NCI-H2081 treated with DMSO at 0.1 percent for 48 hours (cell line): ENCODE results near the gene DPY19L3.
"Not testable (repeated sequence)": the region's sequence is repeated elsewhere in the genome, so short reads cannot be mapped to it uniquely, and the experiment has no call there.

Experiments used
- DNase-seq: peaks from one replicate; lab custom pipeline; 2025; lab: John Stamatoyannopoulos, UW

DPY19L3 gene, protein sequence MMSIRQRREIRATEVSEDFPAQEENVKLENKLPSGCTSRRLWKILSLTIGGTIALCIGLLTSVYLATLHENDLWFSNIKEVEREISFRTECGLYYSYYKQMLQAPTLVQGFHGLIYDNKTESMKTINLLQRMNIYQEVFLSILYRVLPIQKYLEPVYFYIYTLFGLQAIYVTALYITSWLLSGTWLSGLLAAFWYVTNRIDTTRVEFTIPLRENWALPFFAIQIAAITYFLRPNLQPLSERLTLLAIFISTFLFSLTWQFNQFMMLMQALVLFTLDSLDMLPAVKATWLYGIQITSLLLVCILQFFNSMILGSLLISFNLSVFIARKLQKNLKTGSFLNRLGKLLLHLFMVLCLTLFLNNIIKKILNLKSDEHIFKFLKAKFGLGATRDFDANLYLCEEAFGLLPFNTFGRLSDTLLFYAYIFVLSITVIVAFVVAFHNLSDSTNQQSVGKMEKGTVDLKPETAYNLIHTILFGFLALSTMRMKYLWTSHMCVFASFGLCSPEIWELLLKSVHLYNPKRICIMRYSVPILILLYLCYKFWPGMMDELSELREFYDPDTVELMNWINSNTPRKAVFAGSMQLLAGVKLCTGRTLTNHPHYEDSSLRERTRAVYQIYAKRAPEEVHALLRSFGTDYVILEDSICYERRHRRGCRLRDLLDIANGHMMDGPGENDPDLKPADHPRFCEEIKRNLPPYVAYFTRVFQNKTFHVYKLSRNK

DNA sequence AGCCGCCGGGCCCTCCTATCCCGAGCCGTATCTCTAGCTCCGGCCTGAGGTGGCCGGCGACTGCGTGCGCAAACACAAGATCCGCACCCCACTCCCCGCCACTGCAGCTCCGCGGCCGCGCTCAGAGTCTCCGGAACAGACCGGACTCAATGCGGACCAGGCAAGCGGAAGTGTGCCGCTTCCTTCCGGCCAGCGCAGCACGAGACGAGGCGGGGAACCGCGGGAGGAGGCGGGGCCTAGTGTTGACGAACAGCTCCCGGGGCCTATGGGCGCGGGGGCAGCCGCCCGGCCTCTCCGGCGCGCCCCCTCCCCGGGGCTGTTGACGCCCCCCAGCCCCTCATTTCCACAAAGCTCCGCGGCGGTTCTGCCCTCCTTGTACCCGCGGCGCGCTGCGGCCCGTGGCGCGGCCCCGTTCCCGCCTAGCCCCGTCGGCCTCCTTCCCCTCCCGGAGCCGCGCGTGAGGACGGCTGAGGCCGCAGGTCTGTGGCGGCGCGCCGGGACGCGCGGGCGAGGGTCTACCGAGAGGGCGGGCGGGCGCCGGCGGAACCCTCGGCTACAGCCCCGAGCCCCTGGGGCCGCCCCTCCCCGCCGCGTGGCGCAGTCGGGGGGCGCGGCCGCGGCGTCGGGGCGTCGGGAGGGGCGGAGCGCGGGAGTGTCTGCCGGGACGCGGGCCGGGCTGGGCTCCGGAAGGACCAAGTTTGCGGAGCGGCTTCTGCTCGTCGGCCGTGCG, at the start of gene DPY19L3:
DPY19L3 (plus strand) TSS at position 340 of the 730 bp plus-strand sequence. CDS start 2,484 bp downstream, outside the sequence.
- DNase-seq, result peak; percentile 66

DNA sequence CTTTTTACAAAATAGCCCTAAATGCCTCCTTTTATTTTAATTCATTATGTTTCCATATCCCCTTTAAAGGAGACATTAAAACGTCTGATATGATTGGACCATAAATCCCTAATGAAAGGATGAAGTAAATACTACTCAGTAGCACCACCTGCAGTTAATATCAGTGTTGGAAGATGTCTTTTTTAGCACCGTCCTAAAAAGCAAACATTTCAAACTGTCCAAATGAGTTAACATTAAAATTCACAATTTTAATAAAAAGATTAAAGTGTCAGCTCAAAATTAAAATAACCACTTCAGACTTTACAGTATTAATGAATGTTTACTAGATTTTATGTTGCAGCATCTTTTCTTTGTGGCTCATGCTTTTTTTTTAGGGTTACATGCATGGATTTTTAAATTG, 47.9 kb upstream of the DPY19L3 start:
- DNase-seq, result no peak

DNA sequence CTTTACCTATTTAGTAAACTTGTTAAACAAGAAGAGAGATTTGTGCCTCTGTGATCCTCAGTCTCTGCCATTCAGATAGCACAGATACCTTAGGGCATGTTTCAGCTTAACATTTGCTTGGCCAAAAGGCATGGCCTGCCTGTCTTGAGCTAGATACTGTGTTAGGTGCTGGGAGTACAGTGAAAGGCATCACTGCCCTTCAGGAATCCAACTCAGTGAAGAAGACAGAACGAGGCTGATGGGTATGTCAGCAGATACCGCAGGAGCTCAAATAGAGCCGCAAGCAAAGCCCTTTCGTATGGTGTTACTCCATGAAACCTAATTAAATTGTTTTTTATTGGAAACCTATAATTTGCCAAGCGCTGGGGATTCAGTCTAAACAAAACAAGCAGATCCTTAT, 47.2 kb upstream of the DPY19L3 start:
- no peak for DNase-seq

DNA sequence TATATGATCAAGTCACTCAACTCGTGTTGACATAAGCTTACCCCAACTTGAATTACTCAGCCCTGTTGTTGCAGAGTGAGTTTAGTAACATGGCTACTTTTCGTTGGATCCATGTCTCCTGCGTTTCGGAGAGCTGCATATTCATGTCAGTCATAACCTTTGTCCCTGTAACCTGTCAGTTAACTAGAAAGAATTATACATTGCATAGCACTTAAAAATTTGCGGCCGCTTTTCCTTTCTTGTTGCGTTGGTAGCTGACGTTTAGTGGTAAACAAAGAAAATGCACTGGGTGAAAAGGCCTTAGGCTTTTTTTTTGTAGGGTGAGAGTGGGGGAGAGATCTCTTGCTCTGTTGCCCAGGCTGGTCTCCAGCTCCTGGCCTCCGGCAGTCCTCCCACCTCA, 46.0 kb upstream of the DPY19L3 start:
- no peak for DNase-seq

DNA sequence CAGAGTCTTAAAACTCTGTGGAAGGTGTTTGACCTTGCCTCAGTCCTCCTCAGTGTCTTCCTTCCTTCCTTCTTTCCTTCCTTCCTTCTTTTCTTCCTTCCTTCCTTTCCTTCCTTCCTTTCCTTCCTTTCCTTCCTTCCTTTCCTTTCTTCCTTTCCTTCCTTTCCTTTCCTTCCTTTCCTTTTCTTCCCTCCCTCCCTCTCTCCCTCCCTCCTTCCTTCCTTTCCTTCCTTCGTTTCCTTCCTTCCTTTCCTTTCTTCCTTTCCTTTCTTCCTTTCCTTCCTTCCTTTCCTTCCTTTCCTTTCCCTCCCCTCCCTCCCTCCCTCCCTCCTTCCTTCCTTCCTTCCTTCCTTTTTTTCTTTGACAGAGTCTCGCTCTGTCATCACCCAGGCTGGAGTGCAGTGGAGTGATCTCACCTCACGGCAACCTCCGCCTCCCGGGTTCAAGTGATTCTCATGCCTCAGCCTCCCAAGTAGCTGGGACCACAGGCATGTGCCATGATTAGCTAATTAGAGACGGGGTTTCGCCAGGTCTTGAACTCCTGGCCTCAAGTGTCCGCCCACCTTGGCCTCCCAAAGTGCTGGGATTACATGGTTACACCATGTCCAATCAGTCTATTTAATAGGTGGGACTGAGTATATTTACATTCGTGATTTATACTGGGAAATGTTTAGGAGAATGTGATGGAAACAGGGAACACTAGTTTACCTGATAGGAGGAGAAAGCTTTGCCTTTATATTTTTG, 43.8 kb upstream of the DPY19L3 start:
- DNase-seq, result no peak

DNA sequence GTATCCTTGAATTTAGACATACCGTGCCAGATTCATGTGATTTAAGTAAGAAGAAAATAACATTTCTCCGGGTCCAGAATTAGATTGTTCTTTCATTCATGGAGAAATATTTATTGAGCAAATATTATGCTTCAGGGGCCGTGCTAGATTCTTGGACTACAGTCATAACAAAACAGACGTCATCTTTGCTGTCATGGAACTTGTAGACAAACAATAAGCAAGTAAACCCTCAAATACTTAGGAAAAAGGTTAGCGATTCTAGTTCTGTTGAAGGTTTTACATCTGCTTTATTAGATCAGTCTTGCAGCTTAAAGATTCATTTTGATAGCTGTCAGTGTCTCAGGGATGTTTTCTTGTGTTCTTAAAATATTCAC, 43.3 kb upstream of the DPY19L3 start:
- DNase-seq, result no peak

DNA sequence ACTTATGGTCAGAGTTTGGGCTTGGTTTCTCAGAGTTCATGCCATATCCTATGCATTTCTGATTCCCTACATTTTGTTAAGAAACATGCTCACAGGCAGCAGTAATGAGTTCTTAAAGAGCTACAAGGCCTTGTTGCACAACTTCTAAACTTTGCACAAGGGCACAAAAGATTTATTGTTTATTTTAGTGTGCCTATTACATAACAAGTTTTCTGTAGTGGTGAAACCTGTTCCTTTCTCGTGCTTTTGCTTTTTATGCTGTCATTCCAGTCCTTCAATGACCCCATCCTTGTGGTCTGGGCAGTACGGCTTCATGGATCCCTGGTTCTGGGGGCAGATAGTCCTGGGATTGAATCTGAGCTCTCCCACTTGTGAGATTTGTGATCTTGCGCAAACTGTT, 42.4 kb upstream of the DPY19L3 start:
- no peak for DNase-seq

DNA sequence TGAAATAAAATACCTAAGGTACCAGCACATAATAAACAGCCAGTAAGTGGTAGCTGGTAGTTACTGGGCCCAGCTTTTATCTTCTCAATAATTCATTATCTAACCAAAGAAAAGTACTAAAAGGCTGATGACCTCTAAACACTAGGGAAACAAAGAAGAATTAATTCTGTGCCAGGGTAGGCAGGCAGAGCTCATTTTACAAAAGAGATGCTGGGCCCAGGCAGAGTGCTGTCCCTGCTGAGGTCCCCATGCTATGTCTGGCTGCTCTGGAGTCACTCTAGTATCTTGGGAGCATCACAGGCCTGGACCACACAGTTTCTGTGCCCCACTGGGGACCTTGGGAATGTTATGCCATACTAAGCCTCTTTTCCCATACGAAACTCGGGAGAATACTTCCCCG, 41.9 kb upstream of the DPY19L3 start:
- no peak for DNase-seq

DNA sequence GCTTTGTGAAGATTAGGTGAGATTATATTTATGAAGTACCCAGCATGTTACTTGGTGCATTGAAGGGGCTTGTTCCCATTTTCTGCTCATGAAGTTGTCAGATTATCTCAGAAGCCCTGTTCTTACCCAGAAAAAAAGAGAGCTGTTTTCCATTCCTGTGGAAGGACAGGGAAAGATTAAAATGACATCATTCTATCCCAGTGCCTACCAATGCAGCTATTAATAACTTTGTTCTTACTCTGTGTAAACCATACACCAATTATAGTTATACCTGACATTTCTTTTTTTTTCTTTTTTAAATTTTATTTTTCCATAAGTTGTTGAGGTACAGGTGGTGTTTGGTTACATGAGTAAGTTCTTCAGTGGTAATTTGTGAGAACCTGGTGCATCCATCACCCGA, 41.5 kb upstream of the DPY19L3 start:
- no peak for DNase-seq

DNA sequence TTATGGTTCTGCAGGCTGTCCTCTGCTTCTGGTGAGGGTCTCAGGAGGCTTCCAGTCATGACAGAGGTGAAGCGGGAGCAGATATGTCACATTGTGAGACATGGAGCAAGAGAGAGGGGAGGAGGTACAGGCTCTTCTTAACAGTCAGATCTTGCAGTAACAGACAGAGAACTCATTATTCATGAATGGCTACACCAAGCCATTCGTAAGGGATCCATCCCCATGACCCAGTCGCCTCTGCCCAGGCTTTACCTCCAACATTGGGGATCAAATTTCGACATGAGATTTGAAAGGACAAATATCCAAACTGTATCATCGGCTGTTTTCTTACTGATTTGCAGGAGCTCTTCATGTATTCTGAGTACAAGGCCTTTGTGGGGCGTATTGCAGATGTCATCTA, 38.5 kb upstream of the DPY19L3 start:
- DNase-seq, result no peak

DNA sequence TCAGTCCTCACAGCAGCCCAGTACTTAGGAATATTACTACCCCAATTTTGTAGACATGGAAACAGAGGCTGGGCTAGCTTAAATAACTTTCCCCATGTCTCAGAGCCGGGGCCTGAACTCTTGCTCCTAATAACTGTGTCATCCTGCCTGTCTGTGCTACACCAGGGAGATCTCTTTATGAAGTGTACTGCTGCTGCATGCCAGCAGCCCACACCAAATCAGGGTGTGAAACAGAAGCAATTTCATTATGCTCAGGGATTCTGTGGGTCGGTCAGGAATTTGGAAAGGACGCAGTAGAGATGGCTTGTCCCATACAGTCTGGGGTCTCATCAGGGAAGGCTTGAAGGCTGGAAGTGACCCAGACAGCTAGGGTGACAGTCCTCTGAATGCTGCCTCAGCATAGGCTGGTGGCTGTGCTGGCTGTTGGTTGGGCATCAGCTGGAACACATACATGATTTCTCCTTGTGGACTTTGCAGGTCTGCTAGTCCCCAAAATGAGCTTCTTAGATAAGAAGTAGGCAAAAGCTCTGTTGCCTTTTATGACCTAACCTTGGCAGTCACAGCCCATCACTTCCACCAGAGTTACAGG, 37.5 kb upstream of the DPY19L3 start:
- DNase-seq, result no peak

DNA sequence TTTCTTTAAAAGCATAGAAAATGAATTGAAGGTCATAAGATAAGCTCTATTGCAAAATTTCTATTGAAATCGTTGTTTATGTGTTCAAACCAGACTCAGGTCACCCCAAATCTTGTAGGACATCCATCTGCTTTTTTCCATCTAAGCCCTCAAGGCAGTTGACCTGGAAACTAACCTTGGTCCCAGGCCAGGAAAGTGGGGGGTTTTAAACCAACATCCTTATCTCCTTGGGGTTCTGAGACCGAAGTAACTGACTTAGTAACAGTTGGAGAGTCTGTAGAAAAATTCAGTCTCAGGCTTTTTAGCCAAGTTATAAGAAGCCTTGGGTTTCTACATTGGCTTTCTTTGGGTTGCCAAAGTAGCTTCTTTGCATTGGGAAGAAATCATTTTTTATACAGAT, 36.8 kb upstream of the DPY19L3 start:
- DNase-seq, result no peak

DNA sequence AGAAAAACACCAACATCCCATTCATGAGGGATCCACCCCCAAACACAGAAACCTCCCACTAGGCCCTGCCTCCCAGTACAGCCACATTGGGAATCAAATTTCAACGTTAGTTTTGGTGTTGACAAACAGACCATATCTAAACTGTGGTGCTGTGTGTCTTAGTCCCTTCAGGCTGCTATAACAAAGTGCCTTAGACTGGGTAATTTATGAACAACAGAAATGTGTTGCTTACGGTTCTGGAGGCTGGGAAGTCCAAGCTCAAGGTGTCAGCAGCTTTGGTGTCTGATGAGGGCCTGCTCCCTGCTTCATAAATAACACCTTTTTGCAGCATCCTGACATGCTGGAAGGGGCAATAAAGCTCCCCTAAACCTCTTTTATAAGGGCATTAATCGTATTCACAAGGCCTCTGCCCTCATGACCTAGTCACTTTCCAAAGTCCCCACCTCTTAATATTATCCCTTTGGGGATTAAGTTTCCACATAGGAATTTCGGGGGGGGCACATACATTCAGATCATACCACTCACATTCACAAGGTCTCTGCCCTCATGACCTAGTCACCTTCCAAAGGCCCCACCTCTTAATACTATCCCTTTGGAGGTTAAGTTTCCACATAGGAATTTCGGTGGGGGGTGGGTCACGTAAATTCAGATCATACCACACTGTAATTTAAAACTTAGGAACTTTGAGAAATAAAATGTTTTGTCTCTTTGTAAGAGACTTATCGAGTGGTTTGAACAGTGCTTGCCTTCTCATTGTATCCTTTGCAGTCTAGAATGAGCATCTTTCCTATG, 32.6 kb upstream of the DPY19L3 start:
- no peak for DNase-seq

DNA sequence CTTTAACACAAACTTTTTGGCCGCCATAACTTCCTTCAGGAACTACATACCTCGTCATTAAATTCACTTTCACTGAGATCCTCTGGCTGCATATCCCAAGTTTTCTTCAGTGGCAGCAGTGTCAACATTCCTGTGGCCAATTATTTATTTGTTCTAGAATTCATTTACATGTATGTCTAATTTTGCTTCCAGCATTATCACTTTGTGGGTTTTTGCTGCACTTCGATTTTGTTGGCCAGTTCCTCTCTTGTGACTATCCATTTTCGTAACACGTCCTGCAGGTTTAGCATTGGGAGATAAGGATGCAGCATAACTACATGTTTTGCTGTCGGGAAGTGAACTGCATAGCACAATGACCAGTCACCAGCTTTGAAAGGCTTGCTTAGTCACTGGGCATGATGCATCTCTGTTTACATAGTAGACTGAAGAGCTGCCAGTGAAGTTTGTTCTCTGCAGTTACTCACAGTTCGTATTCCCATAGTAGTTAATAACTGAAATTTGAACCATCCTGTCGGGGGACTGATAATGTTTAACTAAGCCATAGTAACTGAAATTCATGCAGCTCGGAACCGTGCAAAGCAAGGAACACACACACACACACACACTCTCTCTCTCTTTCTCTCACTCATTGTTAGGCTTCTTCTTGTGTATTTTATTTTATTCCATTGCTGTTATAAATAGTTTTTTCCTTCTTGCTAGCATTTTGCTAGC, 31.8 kb upstream of the DPY19L3 start:
- DNase-seq, result no peak

DNA sequence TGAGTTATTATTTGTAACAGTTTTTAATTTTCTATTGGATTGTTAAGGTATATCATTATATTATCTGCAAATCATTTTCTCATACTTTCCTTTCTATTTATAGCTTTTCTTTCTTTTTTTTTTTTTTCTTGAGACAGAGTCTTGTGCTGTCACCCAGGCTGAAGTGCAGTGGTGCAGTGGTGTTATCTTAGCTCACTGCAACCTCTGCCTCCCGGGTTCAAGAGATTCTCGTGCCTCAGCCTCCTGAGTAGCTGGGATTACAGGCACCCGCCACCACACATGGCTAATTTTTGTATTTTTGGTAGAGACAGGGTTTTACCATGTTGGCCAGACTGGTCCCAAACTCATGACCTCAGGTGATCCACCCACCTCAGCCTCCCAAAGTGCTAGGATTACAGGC, 31.2 kb upstream of the DPY19L3 start:
- not testable (repeated sequence) for DNase-seq

DNA sequence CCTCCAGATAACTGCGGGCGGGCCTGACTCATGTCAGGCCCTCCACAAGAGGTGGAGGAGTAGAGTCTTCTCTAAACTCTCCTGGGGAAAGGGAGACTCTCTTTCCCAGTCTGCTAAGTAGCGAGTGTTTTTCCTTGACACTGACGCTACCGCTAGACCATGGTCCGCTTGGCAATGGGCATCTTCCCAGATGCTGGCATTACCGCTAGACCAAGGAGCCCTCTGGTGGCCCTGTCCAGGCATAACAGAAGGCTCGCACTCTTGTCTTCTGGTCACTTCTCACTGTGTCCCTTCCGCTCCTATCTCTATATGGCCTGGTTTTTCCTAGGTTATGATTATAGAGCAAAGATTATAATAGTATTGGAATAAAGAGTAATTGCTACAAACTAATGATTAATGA, 28.5 kb upstream of the DPY19L3 start:
- DNase-seq, result not testable (repeated sequence)

DNA sequence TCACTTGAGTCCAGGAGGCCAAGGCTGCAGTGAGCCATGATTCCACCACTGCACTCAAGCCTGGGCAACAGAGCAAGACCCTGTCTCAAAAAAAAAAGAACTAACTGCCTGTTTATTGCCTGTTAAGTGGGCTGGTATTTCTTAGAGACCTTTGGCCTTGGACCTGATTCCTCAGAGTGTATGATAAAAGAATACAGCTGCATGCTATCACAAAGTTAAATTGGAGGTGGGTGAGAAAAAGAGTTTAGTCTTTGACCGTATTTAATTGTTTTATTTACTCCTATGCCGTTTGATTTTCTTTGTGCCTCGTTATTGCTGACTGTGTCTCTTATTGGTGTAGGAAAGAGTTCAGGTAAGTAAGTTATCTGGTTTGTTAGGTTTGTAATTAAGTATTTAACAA, 25.3 kb upstream of the DPY19L3 start:
- no peak for DNase-seq

DNA sequence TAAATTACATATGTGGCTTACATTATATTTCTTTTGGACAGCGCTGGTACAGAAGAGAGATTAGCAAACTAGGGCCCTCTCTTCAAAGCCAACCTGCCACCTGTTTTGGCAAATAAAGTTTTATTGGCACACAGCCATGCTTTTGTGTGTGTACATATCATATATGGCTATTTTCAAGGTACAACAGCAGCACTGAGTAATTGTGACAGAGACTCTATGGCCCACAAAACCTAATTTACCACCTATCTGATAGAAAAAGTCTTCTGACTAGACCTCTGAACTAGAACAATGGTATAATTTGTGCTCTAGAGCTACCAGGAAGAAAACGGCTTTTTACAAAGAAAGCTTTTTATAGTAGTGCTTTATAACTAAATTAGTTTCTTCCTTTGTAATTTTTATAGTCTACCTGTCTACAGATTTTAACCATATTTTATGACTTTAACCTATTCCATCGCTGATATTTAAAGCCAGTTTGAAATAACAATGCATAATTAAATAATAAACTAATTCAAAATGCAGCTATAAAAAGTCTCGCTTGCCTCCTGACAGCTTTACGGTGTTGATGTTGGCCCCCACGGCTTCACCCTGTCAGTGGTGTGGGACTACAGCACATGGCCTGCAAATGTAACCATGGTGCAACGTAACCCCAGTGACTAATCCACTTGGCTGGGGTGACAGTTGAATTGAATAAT, 17.7 kb upstream of the DPY19L3 start:
- DNase-seq, result no peak

DNA sequence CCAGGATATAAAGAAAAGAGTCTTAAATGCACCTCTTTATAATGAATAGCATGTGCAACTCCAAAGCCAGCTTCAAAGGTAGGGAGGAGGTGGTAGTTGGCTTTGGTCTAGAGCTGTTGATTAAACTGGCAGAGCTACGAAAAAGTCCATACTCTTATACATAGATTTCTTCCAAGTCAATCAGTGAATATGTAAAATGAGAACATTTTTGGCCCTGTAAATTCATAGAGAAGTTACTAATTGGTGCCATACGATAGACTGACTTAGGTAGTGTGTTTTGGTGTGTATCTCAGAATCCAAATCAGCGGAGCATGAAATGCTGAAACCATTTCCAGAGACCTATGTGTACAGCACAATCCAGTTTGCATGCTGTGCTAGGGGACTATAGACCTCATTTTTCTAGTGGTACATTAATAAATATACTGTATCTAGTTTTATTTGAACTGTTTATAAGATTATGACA, 17.1 kb upstream of the DPY19L3 start:
- no peak for DNase-seq

DNA sequence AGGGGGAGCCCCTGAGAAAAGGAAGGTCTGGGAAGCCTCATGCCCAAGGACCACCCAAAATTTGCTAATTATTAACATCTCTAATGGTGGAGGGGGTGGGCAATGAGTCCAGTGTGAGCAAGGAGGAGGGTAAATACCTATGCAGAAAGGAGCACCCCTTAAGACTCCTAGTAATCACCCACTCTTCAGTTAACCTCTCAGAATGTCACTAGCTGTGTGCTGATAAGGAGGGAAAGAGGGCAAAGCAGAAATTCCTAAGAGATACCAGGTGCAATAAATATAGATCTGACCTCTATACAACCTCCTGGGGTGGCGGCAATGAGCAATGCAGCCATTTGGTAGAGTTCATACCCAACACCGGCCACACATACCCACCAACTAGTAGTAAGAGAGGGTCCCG, 12.7 kb upstream of the DPY19L3 start:
- DNase-seq, result no peak
